Liver (tissue), 3 donors: ENCODE measurements around the gene HES4.

Experiments used
- EGR1 ChIP-seq, 2 donors: IDR thresholded peaks; 2 replicates each; pipeline ENCODE4 v1.6.1; 2016 to 2018; ENCODE audit warnings: antibody characterized with exemption in 2 of 2, low read depth in 2 of 2
- GABPA ChIP-seq, 2 donors: IDR thresholded peaks in 1 of 2; conservative IDR thresholded peaks in 1 of 2; 2 replicates each; pipeline ENCODE4 v1.6.1; 2016; ENCODE audit warnings: antibody characterized with exemption in 2 of 2, mild to moderate bottlenecking in 1 of 2, moderate library complexity in 1 of 2
- HNF4G ChIP-seq: IDR thresholded peaks from 2 replicates; pipeline ENCODE4 v1.6.1; 2016; ENCODE audit warnings: antibody characterized with exemption
- NR2F2 ChIP-seq: IDR thresholded peaks from 2 replicates; pipeline ENCODE4 v1.6.1; 2016; ENCODE audit warnings: antibody characterized with exemption
- RAD21 ChIP-seq, 2 donors: IDR thresholded peaks; 2 replicates each; pipeline ENCODE4 v1.6.1; 2016; ENCODE audit warnings: antibody characterized with exemption in 2 of 2, mild to moderate bottlenecking in 2 of 2
- SP1 ChIP-seq: IDR thresholded peaks from 2 replicates; pipeline ENCODE4 v1.6.1; 2018; ENCODE audit warnings: antibody characterized with exemption, mild to moderate bottlenecking
- TAF1 ChIP-seq: conservative IDR thresholded peaks from 2 replicates; pipeline ENCODE4 v1.6.1; 2016; ENCODE audit warnings: antibody characterized with exemption, mild to moderate bottlenecking
- YY1 ChIP-seq: IDR thresholded peaks from 2 replicates; pipeline ENCODE4 v1.6.1; 2016; ENCODE audit warnings: antibody characterized with exemption, mild to moderate bottlenecking
- ZBTB33 ChIP-seq: IDR thresholded peaks from 2 replicates; pipeline ENCODE4 v1.6.1; 2016; ENCODE audit warnings: antibody characterized with exemption
- TF ChIP-seq, protein P1 (sequence below): fragments of 150-350 bp; IDR thresholded peaks from 2 replicates; pipeline ENCODE4 v1.5.1; 2017; ENCODE audit warnings: improper control_type of control experiment, low read depth, low read length; ENCODE audit not compliant: missing input control
- TF ChIP-seq, protein P2 (sequence below): IDR thresholded peaks from 2 replicates; pipeline ENCODE4 v1.6.1; 2016; ENCODE audit warnings: antibody characterized with exemption, mild to moderate bottlenecking
- donor health status: healthy.
- donor health status: healthy.

DNA sequence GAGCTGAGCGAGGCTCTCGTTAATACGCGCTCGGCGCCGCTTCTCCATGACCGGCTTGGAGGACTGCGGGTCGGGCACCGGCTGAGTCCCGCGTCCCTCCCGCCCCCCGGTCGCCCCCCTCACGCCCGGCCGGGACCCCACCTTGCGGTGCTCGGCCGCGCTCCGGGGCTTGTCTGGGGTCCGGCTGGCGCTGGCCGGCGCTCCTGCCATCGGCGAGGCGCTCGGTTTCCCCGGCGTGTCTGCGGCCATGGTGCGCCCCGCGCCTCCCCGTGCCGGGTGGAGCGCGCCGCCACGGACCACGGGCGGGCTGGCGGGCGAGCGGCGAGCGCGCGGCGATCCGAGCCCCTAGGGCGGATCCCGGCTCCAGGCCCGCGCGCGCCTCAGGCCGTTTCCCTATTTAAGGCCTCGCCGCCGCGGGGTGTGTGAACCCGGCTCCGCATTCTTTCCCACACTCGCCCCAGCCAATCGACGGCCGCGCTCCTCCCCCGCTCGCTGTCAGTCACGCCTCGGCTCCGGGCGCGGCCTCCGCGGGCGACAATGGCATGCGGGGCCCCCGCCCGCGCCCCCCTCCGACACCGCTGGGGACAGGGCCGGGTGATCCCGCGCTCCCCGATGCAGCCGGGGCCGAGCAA lies at the start of gene HES4:
- peak; percentile 20 for TF ChIP-seq SP1
- TF ChIP-seq, protein P1, sequence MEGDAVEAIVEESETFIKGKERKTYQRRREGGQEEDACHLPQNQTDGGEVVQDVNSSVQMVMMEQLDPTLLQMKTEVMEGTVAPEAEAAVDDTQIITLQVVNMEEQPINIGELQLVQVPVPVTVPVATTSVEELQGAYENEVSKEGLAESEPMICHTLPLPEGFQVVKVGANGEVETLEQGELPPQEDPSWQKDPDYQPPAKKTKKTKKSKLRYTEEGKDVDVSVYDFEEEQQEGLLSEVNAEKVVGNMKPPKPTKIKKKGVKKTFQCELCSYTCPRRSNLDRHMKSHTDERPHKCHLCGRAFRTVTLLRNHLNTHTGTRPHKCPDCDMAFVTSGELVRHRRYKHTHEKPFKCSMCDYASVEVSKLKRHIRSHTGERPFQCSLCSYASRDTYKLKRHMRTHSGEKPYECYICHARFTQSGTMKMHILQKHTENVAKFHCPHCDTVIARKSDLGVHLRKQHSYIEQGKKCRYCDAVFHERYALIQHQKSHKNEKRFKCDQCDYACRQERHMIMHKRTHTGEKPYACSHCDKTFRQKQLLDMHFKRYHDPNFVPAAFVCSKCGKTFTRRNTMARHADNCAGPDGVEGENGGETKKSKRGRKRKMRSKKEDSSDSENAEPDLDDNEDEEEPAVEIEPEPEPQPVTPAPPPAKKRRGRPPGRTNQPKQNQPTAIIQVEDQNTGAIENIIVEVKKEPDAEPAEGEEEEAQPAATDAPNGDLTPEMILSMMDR = no peak
- TF ChIP-seq GABPA (IDR thresholded peaks at IDR 0.05 in 1 of 2, conservative IDR thresholded peaks at IDR 0.05 in 1 of 2) = no peak
- TF ChIP-seq TAF1 = no peak
- TF ChIP-seq HNF4G = no peak
- no peak for TF ChIP-seq RAD21 (IDR thresholded peaks at IDR 0.05)
- no peak for TF ChIP-seq ZBTB33
- no peak for TF ChIP-seq YY1
- no peak for TF ChIP-seq EGR1 (IDR thresholded peaks at IDR 0.05; ENCODE audit: low read depth in 2 of 2)
- TF ChIP-seq NR2F2 = no peak
- TF ChIP-seq, protein P2, sequence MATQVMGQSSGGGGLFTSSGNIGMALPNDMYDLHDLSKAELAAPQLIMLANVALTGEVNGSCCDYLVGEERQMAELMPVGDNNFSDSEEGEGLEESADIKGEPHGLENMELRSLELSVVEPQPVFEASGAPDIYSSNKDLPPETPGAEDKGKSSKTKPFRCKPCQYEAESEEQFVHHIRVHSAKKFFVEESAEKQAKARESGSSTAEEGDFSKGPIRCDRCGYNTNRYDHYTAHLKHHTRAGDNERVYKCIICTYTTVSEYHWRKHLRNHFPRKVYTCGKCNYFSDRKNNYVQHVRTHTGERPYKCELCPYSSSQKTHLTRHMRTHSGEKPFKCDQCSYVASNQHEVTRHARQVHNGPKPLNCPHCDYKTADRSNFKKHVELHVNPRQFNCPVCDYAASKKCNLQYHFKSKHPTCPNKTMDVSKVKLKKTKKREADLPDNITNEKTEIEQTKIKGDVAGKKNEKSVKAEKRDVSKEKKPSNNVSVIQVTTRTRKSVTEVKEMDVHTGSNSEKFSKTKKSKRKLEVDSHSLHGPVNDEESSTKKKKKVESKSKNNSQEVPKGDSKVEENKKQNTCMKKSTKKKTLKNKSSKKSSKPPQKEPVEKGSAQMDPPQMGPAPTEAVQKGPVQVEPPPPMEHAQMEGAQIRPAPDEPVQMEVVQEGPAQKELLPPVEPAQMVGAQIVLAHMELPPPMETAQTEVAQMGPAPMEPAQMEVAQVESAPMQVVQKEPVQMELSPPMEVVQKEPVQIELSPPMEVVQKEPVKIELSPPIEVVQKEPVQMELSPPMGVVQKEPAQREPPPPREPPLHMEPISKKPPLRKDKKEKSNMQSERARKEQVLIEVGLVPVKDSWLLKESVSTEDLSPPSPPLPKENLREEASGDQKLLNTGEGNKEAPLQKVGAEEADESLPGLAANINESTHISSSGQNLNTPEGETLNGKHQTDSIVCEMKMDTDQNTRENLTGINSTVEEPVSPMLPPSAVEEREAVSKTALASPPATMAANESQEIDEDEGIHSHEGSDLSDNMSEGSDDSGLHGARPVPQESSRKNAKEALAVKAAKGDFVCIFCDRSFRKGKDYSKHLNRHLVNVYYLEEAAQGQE = no peak
